ENCODE data around the gene KHDC3L.
A peak's percentile ranks its signal among the peaks of the same experiment; 100 is the strongest.

Gene KHDC3L

DNA sequence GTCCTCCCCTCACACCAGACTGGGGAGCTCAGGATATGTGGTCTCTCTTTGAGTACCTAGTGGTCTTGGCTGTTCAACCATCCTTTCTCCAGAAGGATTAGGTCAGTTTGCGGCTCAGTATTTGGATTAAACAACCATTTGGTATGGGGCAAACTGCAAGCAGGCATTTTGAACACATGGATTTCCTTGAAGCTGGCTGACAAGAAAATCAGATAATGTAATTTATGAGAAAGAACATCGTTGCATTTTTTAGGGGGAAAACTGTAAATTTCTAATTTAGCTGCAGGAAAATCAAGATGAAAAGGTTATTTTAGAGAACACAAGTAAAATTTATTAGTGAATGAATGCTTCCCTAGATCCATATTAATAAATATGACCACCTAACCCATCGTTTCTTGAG lies 33.7 kb upstream of the KHDC3L start:
- H3K79me2 ChIP-seq (ENCODE audit: low read length), result no peaks in the 10 kb centered on the region
- peak overlapping the region; percentile 66; the same call in 1 of the 2 replicates for H2AFZ ChIP-seq (ENCODE audit: low read depth, low read length)
- H3K27me3 ChIP-seq (ENCODE audit: low read depth, low read length), result peaks cover 4% of the 10 kb centered on the region; the same call in 1 of the 2 replicates
- no peak for TF ChIP-seq EZH2phosphoT487 (IDR thresholded peaks at IDR 0.05; ENCODE audit: low read depth)
- TF ChIP-seq CTCF (IDR thresholded peaks at IDR 0.05; ENCODE audit: low read depth, low read length), result no peak
- H3K4me2 ChIP-seq (ENCODE audit: low read length), result peak overlapping the region; percentile 49
- no peaks in the 10 kb centered on the region for H3K9me3 ChIP-seq (ENCODE audit: insufficient read depth, low read length)
- no peak overlapping the region for H3K9ac ChIP-seq (ENCODE audit: low read length)
- H3K27ac ChIP-seq (ENCODE audit: low read length), result no peak overlapping the region
- H3K36me3 ChIP-seq (replicated peaks; ENCODE audit: low read depth, low read length), result no peaks in the 10 kb centered on the region
- H4K20me1 ChIP-seq (ENCODE audit: insufficient read depth, low read length), result no peaks in the 10 kb centered on the region
- peaks cover 14% of the 10 kb centered on the region for H3K4me1 ChIP-seq (ENCODE audit: low read length)
- no peak overlapping the region for H3K4me3 ChIP-seq (ENCODE audit: low read length)

- no peak for TF ChIP-seq CTCF (IDR thresholded peaks at IDR 0.05; ENCODE audit: low read depth, low read length)
- no peak for TF ChIP-seq EZH2phosphoT487 (IDR thresholded peaks at IDR 0.05; ENCODE audit: low read depth)
- H3K9me3 ChIP-seq (ENCODE audit: insufficient read depth, low read length), result no peaks in the 10 kb centered on the region
- H3K9ac ChIP-seq (ENCODE audit: low read length), result no peak overlapping the region
- peaks cover 14% of the 10 kb centered on the region for H3K4me1 ChIP-seq (ENCODE audit: low read length)
- H3K27ac ChIP-seq (ENCODE audit: low read length), result no peak overlapping the region
- peak overlapping the region; percentile 66; the same call in 1 of the 2 replicates for H2AFZ ChIP-seq (ENCODE audit: low read depth, low read length)
- H3K79me2 ChIP-seq (ENCODE audit: low read length), result no peaks in the 10 kb centered on the region
- no peaks in the 10 kb centered on the region for H4K20me1 ChIP-seq (ENCODE audit: insufficient read depth, low read length)
- no peak overlapping the region for H3K4me3 ChIP-seq (ENCODE audit: low read length)
- H3K4me2 ChIP-seq (ENCODE audit: low read length), result peak overlapping the region; percentile 49
- H3K36me3 ChIP-seq (replicated peaks; ENCODE audit: low read depth, low read length), result no peaks in the 10 kb centered on the region
- H3K27me3 ChIP-seq (ENCODE audit: low read depth, low read length), result peaks cover 4% of the 10 kb centered on the region; the same call in 1 of the 2 replicates
Measured at GRCh38 chr6:73329201-73329600, 33.3 kb upstream of the KHDC3L start.

DNA sequence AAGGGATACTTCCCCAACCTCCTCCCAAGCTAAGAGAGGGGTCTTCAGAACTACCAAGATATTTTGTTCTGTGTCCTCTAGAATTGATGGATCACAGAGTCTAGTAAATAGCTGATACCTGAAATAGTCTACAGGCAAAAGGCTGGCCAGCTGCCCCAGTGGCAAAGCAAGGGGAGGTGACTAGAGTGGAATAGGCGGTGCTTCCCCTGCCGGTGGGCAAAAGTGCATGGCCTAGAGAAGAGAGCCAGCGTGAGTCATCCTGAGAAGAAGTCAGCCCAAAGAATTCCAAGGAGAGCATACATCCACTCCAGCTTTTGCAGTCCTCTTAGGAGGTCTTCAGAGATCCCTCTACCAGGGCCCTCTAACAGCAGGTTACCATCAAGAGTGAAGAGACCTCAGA lies 23.1 kb upstream of the KHDC3L start:
- no peaks in the 10 kb centered on the region for H3K4me1 ChIP-seq (ENCODE audit: low read length)
- no peak for TF ChIP-seq CTCF (IDR thresholded peaks at IDR 0.05; ENCODE audit: low read depth, low read length)
- TF ChIP-seq EZH2phosphoT487 (IDR thresholded peaks at IDR 0.05; ENCODE audit: low read depth), result no peak
- H3K4me3 ChIP-seq (ENCODE audit: low read length), result no peak overlapping the region
- no peak overlapping the region for H2AFZ ChIP-seq (ENCODE audit: low read depth, low read length)
- no peak overlapping the region for H3K27ac ChIP-seq (ENCODE audit: low read length)
- no peaks in the 10 kb centered on the region for H4K20me1 ChIP-seq (ENCODE audit: insufficient read depth, low read length)
- no peak overlapping the region for H3K4me2 ChIP-seq (ENCODE audit: low read length)
- H3K79me2 ChIP-seq (ENCODE audit: low read length), result no peaks in the 10 kb centered on the region
- H3K27me3 ChIP-seq (ENCODE audit: low read depth, low read length), result no peaks in the 10 kb centered on the region
- no peaks in the 10 kb centered on the region for H3K9me3 ChIP-seq (ENCODE audit: insufficient read depth, low read length)
- no peaks in the 10 kb centered on the region for H3K36me3 ChIP-seq (replicated peaks; ENCODE audit: low read depth, low read length)
- no peak overlapping the region for H3K9ac ChIP-seq (ENCODE audit: low read length)

GRCh38 chr6:73340048-73340447 lies 22.4 kb upstream of the KHDC3L start:
- H3K4me1 ChIP-seq (ENCODE audit: low read length), result no peaks in the 10 kb centered on the region
- H3K9ac ChIP-seq (ENCODE audit: low read length), result no peak overlapping the region
- H3K4me3 ChIP-seq (ENCODE audit: low read length), result no peak overlapping the region
- H3K27me3 ChIP-seq (ENCODE audit: low read depth, low read length), result no peaks in the 10 kb centered on the region
- no peaks in the 10 kb centered on the region for H3K9me3 ChIP-seq (ENCODE audit: insufficient read depth, low read length)
- no peak overlapping the region for H2AFZ ChIP-seq (ENCODE audit: low read depth, low read length)
- no peaks in the 10 kb centered on the region for H4K20me1 ChIP-seq (ENCODE audit: insufficient read depth, low read length)
- H3K79me2 ChIP-seq (ENCODE audit: low read length), result no peaks in the 10 kb centered on the region
- H3K36me3 ChIP-seq (replicated peaks; ENCODE audit: low read depth, low read length), result no peaks in the 10 kb centered on the region
- no peak overlapping the region for H3K4me2 ChIP-seq (ENCODE audit: low read length)
- TF ChIP-seq CTCF (IDR thresholded peaks at IDR 0.05; ENCODE audit: low read depth, low read length) (no peak), EZH2phosphoT487 (IDR thresholded peaks at IDR 0.05; ENCODE audit: low read depth) (no peak)
- no peak overlapping the region for H3K27ac ChIP-seq (ENCODE audit: low read length)

Measured in OCI-LY3 (cell line).